GM11168 (cell line): ENCODE data around the gene ROR2.
"Not testable (repeated sequence)": the region's sequence is repeated elsewhere in the genome, so short reads cannot be mapped to it uniquely, and the experiment has no call there.

ENCODE experiments used
- in situ Hi-C: fragments of 300-500 bp; cut with MboI; formaldehyde crosslinking; loops from one replicate; pipeline ENCODE4 v1.12.0; 2022; ENCODE audit warnings: low sequenced_read_pairs; ENCODE audit not compliant: unreplicated experiment

ROR2 gene

DNA sequence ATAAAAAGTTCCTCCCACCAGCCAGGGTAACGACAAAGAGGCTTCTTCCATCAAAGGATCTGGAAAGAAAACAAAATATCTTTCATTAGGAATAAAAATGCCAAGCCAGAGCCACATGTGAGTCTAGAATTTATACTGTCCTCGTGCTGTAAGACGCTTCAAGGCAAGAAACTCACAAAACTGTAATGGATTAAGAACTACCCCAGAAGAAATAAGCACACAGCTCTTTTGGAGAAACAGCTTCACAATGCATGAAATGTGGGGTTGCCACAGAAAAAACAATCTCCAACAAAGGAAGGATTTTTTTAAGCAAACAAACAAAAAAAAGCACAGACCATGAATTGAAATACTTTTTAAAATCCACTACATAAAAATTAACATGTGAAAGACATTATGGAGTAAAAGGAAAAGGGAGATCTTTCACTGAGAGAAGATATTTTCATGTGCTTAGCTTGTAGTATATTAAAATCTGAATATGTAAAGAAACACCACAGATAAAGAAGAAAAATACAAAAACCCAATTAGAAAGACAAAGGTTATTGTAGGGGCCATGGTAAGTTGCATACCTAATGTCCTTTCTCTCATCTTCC lies 385.9 kb downstream of the ROR2 start:
- in situ Hi-C loops: no loop called here

- in situ Hi-C loops: no loop called here
Observed at GRCh38 chr9:91562416-91562815, 387.6 kb downstream of the ROR2 start.

DNA sequence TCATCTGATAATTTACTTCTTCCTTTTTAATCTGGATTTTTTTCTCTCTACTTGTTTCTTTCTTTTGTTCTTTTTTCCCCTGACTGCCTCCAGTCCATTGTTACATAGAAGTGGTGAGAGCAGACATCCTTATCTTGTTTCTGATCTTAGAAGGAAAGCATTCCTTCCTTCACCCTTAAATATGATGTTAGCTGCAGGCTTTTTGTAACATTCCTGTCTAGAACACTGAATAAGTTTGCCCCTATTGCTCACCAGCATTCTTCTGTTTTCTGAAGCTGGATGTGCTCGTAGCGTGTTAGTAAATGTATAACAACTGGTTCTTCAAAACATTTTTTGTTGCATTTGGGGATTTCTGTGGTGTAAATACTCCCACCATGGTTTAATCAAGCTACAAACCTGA lies 389.7 kb downstream of the ROR2 start:
- in situ Hi-C loops: no loop called here

GRCh38 chr9:91558879-91559278 lies 391.1 kb downstream of the ROR2 start:
- in situ Hi-C loops: no loop called here

- in situ Hi-C loops: no loop called here
Observed at GRCh38 chr9:91558395-91558794, 391.6 kb downstream of the ROR2 start.

- in situ Hi-C loops: no loop called here
Observed at GRCh38 chr9:91557327-91557726, 392.7 kb downstream of the ROR2 start.

GRCh38 chr9:91555132-91555531 lies 394.9 kb downstream of the ROR2 start:
- in situ Hi-C loops: no loop called here

DNA sequence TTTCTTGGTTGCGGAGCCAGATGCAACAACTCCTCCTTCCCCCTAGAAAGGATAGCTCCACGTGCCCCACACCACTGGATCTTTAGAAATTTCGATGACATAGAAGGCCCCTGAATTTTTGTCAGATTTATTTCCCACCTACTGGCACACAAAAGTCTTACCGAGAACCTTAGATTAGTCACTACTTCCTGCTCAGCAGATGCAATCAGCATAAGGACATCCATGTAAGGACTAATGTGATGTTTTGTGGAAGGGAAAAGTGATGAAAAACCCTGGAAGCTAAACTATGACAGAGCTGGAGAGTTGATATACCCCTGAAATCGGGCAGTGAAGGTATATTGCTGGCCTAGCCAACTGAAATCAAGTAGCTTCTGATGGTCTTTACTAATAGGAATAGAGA lies 400.9 kb downstream of the ROR2 start:
- in situ Hi-C loops: no loop called here

DNA sequence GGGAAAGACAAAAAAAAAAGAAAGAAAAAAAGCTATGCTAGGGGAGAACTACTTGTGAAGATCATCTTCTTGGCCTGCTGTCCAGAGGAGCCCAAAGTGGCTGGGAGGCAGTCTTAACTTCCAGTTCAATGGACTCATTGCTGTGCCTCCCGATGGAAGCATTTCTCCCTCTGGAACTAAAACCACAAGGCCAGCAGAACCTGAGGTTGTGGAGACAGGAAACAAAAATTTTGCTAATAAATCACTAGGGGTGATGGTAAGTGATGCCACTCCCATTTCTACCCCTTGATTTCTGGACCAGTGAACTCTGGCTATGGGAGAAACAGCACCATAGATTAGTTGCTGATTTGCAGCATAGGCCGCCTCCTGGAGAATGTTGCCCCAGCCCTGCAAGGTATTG lies 402.9 kb downstream of the ROR2 start:
- in situ Hi-C loops: no loop called here

DNA sequence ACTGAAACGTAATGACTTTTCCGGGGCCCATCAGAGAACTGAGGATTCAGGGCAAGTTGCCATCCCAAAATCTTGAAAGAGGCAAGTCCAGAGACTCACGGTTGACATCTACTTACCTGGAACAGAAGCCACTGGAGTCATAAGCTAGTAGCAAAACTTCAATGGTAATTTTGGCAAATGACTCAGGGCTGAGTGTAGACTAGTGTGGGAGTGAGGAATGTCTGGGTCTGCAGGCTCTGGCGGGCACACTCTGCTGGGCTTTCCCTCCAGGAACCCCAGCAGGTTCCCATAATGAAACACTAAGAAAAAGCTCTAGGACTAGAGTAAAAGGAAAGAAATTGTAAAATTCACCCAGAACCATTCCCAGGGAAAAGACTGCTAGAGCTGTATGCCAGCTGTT lies 403.5 kb downstream of the ROR2 start:
- in situ Hi-C loops: no loop called here

DNA sequence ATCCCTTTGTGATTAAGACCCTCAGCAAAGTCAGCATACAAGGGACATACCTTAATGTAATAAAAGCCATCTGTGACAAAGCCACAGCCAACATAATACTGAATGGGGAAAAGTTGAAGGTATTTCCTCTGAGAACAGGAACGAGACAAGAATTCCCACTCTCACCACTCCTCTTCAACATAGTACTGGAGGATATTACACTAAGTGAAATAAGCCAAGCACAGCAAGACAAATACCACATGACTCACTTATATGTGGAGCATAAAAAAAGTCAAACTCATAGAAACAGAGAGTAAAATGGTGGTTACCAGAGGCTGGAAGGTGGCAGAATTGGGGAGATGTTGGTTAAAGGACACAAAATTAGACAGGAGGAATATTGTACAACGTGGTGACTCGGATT lies 408.3 kb downstream of the ROR2 start:
- in situ Hi-C loops: no loop called here

GRCh38 chr9:91540506-91540905 lies 409.5 kb downstream of the ROR2 start:
- in situ Hi-C loops: not testable (repeated sequence)

DNA sequence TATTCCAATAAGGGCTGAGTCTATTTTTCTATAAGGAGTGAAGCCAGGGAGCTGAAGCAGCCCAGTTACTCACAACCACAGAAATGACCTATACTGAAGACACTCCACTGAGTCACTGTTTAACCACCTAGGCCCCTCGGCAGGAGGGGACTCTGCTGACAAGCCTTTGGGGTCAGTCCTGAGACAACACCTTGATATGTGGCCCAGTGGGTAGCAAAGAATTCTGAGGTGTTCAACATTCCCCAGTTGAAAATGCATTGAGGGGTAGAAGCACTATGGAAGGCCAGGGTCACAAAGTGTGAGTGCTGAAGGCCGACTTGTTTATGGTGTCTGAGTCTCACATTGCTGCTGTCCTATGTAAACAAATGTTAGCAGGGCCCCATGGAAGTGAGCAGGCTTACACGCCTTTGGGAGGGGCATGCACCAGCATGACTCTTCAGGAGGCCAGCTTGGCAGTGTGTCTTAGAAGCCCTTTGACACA lies 413.8 kb downstream of the ROR2 start:
- in situ Hi-C loops: no loop called here

GRCh38 chr9:91534374-91534773 lies 415.7 kb downstream of the ROR2 start:
- in situ Hi-C loops: no loop called here

- in situ Hi-C loops: no loop called here
Observed at GRCh38 chr9:91533382-91533781, 416.6 kb downstream of the ROR2 start.

GRCh38 chr9:91532325-91532724 lies 417.7 kb downstream of the ROR2 start:
- in situ Hi-C loops: no loop called here

GRCh38 chr9:91530829-91531228 lies 419.2 kb downstream of the ROR2 start:
- in situ Hi-C loops: no loop called here

DNA sequence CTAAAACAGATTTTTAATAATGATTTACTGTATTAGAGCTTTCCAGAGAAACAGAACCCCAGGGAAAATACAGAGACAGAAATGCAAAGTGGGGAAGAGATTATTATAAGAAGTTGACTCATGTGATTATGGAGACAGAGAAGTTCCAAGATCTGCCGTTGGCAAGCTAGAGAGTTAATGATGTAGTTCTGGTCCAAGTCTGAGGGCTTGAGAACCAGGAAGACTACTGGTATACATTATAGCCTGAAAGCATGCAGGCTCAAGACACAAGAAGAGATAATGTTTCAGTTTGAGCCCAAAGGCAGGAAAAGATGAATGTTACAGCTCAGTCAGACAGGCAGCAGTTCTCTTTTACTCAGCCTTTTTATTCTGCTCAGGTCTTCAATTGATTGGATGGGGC lies 427.5 kb downstream of the ROR2 start:
- in situ Hi-C loops: no loop called here

DNA sequence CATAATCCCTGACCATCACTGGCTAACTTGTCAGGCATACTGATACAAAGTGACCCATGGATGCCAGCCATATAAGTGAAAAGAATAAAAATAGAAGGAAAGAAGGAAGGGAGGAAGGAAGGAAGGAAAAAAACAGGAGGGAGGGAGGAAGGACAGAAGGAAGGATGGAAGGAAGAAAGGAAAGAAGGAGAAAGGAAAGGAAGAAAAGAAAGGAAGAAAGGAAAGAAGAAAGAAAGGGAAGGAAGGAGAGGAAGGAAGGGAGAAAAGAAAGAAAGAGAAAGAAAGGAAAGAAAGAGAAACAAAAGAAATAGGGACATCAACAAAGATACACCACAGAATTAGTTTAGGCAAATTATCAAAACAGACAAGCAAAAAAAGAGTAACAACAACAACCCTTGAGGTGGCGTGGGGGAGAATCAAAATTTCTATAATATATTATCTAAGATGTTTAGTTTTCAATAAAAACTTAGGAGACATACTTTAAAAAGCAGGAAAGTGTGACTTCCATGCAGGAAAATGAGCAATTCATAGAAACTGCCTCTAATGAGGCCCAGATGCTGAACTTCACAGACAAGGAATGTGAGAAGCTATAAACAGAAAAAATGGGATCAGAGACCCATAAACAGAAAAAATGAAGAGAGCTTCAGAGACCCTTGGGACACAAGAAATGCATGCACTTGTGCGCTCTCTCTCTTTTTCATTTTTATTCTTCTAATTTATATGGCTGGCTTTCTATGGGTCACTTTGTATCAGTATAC lies 430.3 kb downstream of the ROR2 start:
- in situ Hi-C loops: no loop called here

DNA sequence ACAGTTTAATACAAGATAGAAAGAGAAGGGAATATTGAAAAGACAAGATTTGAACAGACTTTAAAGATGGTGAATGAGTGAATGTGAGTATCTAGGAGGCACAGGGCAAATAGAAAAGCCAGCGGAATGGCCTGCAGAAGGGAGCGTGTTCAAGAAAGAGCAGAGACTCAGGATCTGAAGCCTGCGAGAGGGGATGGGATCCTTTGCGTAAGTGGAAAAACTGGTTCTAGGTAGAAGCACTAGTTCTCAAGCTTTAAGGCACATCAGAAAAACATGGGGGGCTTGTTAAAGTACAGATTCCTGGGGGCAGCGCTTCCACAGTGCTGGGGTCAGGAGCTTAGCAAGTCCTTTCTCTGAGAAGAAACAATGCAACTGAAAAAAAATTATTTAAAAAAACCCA lies 431.6 kb downstream of the ROR2 start:
- in situ Hi-C loops: no loop called here

DNA sequence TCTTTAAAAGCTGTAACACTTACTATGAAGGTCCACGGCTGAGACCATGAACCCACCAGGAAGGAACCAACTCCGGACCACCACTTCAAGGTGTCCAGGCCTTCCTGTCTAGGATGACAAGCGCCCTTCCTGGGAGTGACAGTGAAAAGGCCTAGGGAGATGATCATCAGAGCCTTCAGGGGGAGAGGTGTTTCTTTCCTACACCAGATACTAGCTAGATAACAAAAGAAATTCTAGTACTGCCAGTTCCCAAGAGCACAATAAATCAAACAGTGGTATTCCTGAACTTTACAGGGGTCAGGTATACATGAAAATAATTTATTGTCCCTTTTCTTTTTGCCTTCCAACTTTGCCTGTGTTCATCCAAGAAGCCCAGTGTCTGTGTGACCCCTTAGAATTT lies 432.2 kb downstream of the ROR2 start:
- in situ Hi-C loops: no loop called here

DNA sequence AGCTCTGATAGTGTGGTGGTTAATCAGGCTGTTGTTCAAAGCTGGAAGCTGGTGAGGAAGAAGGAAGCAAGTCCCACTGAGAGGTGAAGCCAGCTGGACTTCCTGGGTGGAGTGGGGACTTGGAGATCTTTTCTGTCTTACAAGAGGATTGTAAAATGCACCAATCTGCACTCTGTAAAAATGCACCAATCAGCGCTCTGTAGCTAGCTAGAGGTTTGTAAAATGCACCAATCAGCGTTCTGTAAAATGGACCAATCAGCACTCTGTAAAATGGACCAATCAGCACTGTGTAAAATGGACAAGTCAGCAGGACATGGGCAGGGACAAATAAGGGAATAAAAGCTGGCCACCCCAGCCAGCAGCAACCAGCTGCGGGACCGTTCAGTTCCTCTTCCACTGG lies 432.7 kb downstream of the ROR2 start:
- in situ Hi-C loops: not testable (repeated sequence)
